SU-DHL-6 (cell line): ENCODE measurements around the gene CDH10.

Source experiments
- EZH2phosphoT487 ChIP-seq: fragments of 200-600 bp; sonication (generic), shearing (Covaris generic); conservative IDR thresholded peaks from 2 replicates; pipeline ENCODE4 v1.6.1; 2018; ENCODE audit warnings: mild to moderate bottlenecking, antibody characterized with exemption, low read length, moderate library complexity, mixed read lengths
- TF ChIP-seq, protein P1 (sequence below): fragments of 200-600 bp; sonication (generic); IDR thresholded peaks from one replicate; pipeline ENCODE4 v1.5.1; 2017; ENCODE audit warnings: antibody characterized with exemption, mild to moderate bottlenecking, low read length, moderate library complexity; ENCODE audit not compliant: insufficient read depth, poor library complexity, severe bottlenecking

DNA sequence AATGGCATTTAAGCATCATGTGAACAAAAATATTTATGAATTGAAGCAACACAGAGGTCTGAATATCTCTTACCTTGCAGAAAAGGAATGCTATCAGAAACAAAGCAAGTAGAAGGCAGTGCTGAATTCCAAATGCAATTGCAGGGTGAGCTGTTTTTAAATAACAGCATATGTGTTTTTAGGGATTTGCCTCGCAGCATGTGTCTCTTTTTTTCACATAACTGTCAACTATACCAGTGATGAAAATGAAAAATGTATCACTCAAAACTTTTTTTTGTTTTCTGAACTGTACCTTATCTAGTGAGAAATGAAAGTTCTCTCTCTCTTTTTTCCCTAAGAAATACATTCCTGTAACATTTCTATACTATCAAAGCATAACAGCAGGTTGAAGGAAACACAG is 21.2 kb downstream of the CDH10 start:
- TF ChIP-seq, protein P1, sequence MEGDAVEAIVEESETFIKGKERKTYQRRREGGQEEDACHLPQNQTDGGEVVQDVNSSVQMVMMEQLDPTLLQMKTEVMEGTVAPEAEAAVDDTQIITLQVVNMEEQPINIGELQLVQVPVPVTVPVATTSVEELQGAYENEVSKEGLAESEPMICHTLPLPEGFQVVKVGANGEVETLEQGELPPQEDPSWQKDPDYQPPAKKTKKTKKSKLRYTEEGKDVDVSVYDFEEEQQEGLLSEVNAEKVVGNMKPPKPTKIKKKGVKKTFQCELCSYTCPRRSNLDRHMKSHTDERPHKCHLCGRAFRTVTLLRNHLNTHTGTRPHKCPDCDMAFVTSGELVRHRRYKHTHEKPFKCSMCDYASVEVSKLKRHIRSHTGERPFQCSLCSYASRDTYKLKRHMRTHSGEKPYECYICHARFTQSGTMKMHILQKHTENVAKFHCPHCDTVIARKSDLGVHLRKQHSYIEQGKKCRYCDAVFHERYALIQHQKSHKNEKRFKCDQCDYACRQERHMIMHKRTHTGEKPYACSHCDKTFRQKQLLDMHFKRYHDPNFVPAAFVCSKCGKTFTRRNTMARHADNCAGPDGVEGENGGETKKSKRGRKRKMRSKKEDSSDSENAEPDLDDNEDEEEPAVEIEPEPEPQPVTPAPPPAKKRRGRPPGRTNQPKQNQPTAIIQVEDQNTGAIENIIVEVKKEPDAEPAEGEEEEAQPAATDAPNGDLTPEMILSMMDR, result no peak
- TF ChIP-seq EZH2phosphoT487, result no peak
